Measurements from ENCODE around the gene KNSTRN. TPM values are rescaled to one million over a fixed set of nuclear protein-coding genes. Genes with fewer than 3 reads are reported as not detected.

The KNSTRN gene, protein sequence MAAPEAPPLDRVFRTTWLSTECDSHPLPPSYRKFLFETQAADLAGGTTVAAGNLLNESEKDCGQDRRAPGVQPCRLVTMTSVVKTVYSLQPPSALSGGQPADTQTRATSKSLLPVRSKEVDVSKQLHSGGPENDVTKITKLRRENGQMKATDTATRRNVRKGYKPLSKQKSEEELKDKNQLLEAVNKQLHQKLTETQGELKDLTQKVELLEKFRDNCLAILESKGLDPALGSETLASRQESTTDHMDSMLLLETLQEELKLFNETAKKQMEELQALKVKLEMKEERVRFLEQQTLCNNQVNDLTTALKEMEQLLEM
- 43.2 and 47.3 TPM in 2 replicates for total RNA-seq

DNA sequence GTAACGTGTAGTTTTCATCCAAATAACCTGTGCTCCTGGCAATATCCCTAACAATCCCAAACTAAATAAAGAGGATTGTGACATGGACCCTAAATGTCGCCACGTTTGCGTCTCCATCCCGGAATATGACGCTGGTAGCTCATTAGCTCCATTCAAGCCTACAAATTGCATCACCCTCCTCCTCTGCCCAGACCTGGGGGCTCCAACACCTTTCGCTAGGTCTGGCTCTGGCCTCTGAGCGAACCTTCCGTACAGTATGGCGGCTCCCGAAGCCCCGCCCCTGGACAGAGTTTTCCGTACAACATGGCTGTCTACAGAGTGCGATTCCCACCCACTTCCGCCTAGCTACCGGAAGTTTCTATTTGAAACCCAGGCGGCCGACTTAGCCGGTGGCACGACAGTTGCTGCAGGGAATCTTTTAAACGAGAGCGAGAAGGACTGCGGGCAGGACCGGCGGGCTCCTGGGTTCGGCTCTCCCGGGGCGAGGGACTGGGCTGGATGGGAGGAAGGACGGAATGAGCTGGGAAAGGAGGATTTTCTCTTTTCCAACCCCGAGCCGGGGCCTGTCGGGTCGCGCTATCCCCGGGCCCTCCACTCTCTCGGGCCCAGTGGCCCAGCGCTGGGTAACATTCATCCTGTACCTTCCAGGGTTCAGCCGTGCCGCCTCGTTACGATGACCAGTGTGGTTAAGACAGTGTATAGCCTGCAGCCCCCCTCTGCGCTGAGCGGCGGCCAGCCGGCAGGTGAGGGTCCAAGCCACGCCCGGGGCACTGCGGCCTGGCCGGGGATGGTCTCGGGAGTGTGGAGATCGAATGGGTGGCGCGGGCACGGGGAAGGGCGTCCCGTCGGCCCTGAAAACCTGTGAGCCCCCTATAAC lies at the start of gene KNSTRN:
KNSTRN (plus strand) TSS at position 142 of the 877 bp plus-strand sequence; CDS start at position 257, 115 bp downstream.

GRCh38 chr15:40340740-40341400 lies 41.7 kb upstream of the KNSTRN start, which contains the start of gene CCDC9B:
TSS of gene CCDC9B (minus strand) at chr15:40340939. CDS start at chr15:40340819, 120 bp downstream.

DNA sequence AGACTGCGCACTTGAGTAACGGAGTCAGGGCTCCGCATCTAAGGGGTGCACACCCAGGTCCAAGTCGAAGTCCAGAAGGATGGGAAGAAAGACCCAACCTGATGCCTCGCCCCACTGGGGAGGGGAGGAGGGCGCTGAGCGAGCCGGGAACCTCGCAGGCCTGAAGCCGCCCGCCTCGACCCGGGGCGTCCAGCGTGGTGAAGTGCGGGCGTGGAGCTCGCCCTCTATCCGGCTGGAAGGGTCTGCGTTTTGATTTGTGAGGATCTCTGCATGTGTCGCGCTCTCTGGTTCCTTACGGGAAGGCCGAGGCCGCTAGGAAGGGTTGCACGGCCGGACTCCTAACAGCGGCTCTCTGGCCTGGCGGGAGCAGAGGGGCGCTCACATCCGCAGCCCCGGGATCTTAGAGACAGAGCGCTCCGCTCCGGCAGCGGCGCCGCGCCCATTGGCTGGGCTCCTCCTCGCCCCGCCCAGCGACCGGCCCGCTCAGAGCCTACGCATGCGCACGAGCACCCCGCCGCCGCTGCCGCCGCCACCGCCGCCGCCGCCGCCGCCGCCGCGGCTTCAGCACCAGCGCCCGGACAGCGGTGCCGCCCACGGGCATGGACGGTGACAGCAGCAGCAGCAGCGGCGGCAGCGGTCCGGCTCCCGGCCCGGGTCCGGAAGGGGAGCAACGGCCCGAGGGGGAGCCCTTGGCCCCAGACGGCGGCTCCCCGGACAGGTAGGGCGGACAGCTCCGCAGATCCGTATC lies 24.6 kb upstream of the KNSTRN start, which contains the start of gene DISP2:
DISP2 (plus strand) TSS at position 497 of the 748 bp plus-strand sequence; CDS start at position 600, 103 bp downstream.

DNA sequence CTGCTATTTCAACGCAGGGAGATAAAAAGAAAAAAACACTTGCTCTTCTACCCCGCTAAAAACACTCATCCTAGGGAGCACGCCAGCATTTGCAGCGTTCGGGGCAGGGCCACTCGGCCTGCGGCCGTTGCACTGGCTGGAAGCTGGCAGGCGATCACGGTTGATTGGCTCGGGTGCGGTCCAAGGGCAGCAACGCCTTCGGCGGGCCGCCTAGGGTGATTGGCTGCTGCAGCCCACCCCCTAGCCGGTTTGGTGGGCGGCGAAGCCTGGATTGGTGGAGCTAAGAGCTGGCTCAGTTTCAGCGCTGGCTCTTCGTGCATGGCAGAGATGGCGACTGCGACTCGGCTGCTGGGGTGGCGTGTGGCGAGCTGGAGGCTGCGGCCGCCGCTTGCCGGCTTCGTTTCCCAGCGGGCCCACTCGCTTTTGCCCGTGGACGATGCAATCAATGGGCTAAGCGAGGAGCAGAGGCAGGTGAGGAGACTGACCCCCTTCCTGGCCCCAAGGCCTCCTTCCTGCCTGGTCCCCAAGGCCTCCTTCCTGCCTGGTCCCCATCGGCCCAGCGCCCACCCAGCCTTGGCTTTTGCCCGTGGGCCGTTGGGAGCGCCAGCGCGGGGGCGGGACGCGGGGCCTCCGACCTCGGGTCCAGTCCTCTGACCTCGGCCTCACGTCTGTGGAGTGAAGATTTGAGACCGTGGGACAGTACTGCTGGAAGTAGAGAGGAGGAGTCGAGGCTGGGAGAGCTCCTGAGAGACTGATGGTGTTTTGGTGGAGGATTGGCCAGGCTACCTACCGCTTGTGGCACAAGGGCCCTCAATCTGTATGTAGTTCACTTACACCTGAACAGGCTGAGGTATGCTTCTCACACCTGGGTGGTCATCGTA lies 23.2 kb downstream of the KNSTRN start, which contains the start of gene IVD:
IVD (plus strand) TSS at position 295 of the 881 bp plus-strand sequence; CDS start at position 328, 33 bp downstream.

DNA sequence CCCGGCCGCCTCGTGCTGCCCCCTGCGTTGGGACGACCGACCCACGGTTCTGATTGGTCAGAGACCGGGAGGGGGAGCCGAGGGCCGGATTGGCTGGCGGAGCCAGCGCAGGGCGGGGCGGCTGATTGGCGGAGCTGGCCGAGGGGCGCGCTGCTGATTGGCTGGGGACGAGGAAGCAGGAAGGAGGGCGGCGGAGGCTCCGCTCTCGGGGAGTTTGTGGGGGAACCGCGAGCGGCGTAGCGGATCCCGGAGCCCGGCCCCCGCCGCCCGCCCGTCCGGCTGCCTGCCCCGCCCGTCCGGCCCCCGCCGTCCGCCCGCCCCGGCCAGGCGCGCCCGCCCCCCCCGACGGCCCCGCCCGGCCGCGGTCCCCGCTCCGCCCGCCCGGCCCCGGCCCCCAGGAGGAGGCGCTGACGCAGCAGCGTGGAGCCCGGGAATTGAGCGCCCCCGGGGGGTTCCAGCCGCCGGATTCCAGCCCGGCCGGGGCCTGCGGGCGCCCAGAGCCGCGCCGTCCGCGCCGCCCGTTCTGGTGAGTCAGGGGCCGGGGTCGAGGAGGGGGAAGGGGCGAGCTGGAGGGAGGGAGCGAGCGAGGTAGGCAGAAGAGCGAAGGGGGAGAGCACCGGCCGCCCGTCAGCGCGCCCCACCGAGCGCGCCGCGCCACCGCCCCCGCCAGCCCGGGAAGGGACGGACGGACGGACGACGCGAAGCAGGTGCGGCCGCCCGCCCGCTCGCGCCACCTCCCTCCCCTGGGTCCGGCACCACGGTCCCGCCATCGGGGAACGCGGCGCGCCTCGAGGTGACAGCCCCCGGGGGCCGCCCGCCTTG lies 58.4 kb downstream of the KNSTRN start, which contains the start of gene BAHD1:
BAHD1 (plus strand) TSS at position 211 of the 822 bp plus-strand sequence. CDS start 17,512 bp downstream, outside the sequence.

Other genes starting within 250 kb of the KNSTRN start
- 15.3 and 22.3 TPM in 2 replicates for gene BUB1B, start 221.7 kb upstream of the KNSTRN start, total RNA-seq
- gene PAK6, start 143.7 kb upstream of the KNSTRN start, total RNA-seq: not detected in 2 replicates
- not detected in 2 replicates for gene ANKRD63, start 99.7 kb upstream of the KNSTRN start, total RNA-seq
- under 0.01 TPM in 1 of 2 replicates, not detected in the other for gene PLCB2, start 74.8 kb upstream of the KNSTRN start, total RNA-seq
- 5.5 and 9.0 TPM in 2 replicates for gene INAFM2, start 59.0 kb upstream of the KNSTRN start, total RNA-seq
- gene CCDC9B, start 41.8 kb upstream of the KNSTRN start, total RNA-seq: 5.2 and 5.3 TPM in 2 replicates
- gene PHGR1, start 31.7 kb upstream of the KNSTRN start, total RNA-seq: not detected in 2 replicates
- gene DISP2, start 24.5 kb upstream of the KNSTRN start, total RNA-seq: under 0.01 and 0.35 TPM in 2 replicates
- gene IVD, start 23.1 kb downstream of the KNSTRN start, total RNA-seq: 35.1 and 39.8 TPM in 2 replicates
- gene BAHD1, start 58.2 kb downstream of the KNSTRN start, total RNA-seq: 9.4 and 11.2 TPM in 2 replicates
- gene CHST14, start 88.3 kb downstream of the KNSTRN start, total RNA-seq: 30.8 and 32.6 TPM in 2 replicates
- 20.8 and 37.7 TPM in 2 replicates for gene CCDC32, start 182.3 kb downstream of the KNSTRN start, total RNA-seq
- 12.4 and 18.1 TPM in 2 replicates for gene RPUSD2, start 186.6 kb downstream of the KNSTRN start, total RNA-seq
- 17.3 and 38.5 TPM in 2 replicates for gene KNL1, start 211.5 kb downstream of the KNSTRN start, total RNA-seq